GM21526 (cell line): ENCODE measurements around the gene TNFRSF11A.
A peak's percentile ranks its signal among the peaks of the same experiment; 100 is the strongest.

Experiments
- ATAC-seq: cut with Tn5 transposase; IDR thresholded peaks from one replicate; pipeline ENCODE4 v1.9.1; 2021; ENCODE audit warnings: moderate library complexity; ENCODE audit not compliant: unreplicated experiment, low FRiP score

Gene TNFRSF11A

DNA sequence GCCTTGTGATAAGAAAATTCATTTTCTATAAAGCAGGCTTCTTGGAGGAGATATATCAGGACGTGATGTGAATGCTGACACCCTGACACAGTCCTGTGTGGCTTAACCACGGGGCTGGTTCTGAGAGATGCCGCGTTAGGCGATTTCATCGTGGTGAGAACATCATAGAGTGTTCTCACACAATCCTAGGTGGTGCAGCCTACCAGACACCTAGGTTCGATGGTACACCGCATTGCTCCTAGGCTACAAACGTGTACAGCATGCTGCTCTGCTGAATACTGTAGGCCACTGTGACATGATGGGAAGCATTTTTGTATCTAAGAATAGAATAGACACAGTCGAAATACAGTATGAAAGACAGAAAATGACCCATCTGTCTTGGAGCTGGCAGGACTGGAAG, 82.5 kb downstream of the TNFRSF11A start:
- no peak for ATAC-seq

DNA sequence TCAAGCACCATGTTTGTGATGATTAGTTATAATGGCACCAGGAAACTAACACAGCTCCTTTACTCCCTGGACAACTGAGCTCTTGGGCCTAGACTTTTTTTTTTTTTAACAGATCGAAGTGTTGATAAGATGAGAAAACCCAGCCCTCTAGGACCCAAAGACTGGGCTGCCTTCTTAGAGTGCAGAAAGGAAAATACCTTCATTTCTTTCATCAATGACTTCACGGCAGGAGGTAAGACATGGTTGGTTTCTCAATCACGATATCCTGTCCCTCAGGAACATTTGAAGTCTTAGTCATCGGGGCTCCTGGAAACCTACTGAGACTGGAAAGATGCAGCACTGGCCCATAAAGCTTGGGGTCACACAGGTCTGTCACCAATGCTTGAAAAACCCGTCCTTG, 84.7 kb downstream of the TNFRSF11A start:
- no peak for ATAC-seq

DNA sequence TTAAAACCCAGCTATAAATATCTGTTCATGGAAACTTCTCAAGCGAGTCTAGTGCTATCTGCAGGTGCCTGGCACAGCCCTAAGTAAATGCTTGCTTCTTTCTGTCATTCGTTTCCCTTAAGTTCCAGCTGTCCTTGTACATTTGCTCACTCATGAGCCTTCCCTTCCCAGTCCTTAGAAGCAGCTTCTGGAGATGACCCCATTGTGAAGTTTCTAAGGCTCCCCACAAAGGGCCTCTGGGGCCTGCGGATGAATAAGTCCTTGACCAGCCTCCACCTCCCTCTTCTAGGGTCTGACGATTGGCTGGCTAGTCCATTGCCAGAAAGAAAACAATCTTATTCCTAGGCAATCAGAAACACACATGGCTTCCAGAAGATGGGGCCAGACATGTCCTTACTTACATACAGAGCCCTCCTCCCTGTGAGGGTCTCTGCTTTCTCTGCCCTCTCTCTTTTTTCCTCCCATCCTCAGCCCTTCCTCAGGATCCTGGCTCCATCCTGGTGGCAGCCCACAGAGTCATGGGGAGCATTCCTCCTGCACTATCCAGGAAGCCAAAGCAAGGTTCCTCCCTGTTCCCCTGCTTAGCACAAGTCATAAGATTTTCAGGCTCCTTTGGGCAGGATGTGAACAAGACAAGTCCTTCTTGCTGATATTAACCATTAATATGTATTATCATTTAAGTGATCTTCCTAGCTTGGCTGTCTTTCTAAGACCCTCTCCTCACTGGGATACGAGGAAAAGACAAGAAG, 87.3 kb downstream of the TNFRSF11A start:
- ATAC-seq: no peak

DNA sequence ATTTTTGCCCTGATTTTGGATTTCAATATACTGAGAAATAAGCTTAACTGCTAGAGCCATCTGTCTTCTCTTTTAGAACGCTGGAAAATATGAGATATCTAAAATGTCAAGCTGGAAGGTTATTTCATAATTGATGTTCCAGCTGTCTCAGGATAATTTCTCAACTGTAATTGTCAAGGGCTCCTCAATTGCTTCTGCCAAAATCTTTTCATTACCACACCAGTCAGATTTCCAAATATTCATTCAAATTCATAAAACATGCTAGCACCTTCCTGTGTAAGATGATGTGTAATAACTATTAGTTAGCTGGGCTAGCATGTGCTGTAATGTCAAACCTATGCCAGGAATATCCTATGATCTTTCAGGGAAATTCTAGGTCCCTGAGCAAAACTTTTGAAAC, 88.1 kb downstream of the TNFRSF11A start:
- no peak for ATAC-seq

DNA sequence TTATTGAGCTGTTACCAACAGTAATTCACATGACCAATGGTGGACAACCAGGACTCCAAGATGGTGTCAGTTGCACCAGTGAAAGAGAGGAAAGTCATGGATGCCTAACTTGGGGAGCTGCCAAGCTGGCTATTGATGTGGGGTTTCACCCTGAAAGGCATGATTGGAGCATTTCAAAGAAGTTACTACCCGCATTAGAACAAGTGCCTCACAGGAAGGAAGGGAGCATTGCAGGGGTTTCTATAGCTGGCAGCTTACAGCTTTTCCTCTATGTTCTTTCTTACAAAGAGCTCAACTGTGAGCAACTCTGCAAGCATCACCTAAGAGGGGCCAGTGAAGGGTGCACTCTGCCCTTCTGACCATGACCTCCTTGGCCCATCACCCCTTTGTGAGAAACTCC, 93.1 kb downstream of the TNFRSF11A start:
- no peak for ATAC-seq

DNA sequence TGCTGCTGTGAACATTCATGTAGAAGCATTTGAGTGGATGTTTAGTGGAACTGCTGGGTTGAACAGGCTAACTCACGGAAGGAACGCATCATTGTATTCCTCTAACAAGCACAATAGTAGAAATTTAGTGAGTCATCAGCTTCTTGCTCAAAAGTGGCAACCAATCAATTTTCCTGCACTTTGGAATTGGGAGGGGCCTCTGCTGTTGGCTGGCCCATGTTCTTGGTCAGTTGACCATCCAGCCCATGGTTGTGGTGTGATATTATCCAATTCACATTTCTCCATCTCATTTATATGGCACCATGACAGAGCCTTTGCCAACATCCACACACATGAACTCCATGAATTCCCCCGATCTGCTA, 95.0 kb downstream of the TNFRSF11A start:
- no peak for ATAC-seq

DNA sequence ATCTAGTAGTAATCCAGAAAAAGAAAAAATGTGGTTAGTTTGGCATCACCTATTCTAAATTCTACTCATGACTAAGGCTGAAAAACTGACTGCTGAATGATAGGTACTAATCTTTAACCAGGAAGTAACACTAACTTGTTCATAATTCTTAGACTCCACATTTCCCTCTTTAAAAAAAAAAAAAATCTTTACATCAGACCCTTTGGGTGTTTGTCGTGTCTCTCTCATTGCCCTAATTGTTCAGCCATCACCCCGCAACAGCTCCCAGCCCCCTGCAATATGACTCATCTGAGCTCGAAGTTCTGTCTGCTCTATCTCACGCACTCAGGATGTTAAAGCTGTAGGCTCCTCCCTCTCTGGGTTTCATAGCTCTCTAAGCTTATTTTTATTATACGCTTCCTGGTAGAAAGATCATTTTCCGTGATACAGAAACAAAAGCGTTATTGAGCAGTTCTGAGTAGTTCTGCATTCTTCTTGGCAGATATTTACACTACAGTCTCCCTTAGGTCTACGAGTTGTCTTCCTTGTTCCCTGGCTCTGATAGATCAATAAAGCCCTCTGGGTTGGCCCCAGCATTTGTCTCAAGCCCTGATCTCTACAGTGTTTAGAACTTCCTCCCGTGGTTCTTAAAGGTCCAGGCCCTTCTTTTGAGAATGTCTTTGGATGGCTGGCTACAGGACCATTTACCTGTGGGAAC, 95.6 kb downstream of the TNFRSF11A start:
- peak; percentile 87 for ATAC-seq

DNA sequence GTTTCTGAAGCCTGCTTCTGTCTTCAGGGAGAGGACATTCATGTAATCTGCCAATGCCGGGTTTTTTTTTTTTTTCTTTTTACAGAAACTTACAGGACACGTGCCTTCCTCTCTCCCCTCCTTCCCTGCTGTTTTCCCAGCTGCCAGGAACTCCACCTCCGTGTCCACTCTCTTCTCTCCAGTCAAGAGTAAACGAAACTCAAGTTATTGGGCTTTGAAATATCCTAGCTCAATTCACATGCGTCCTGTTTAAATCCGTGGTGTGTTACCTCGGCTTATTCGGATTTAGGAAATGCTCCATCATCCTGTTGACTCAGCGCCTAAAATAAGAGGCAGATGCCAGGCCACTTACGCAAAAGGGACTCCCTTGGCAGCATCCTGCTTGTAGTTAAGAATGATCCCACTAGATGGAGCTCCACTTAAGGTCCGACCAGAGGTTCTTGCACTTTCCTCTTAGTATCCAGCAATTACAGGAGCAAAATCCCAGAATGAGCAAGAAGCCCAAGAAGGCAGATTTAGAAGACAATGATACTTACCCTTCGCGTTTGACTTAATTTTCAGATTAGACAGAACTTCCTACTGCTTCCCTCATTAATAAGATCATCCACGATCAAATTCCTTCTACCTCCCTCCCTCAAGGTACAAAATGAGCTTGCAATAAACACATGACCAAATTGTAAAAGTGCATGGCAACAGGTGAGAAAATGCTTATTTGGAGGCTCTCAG, 100.5 kb downstream of the TNFRSF11A start:
- no peak for ATAC-seq

DNA sequence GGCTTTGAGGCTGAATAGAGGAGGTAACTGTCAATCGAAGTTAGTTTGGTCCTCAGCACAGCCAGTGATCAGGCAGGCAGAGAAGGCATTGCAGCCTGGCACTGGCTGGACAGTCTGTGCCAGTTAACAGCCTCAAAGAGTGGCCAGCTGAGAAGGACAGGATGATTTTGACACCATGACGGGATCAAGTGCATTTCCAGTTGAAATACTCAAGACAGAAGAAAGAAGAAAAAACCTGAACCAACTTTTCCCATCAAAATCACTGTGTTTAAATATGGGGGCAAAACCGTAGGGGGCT, 101.0 kb downstream of the TNFRSF11A start:
- no peak for ATAC-seq

DNA sequence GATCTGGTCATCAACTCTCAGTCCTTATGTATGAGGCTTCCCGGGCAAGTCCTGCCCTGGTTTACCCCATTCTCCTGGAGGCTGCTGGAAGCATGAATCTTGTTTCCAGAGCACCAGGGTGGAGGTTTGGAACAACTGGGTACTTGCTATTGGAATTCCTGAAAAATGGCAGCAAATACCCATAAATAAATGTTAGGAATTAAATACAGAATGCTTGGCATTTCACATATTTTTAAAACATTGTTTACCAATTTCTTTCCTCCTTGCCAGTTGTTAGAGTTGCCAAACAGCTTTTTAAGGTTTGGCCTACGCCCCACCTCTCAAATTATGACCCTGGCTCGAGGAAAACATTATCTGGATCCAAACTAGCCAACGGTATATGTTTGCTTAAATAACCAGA, 107.1 kb downstream of the TNFRSF11A start:
- no peak for ATAC-seq

DNA sequence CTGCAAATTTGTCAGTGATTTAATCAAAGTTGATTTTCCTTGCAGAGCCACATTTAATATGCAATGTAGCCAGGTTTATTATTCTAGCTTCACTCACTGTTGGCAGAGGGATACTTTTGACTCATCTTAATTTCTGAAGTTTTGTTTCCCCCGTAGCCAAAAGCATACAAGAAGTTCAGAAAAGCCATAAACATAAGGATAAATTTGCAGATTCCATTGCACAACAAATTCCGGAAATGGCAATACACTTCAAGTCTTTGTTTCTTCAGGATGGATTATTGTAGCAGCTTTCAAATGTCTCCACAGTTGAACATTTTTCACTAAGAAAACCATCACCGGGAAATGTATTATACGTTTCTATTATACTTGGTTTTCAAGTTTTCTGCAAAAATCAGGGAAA, 109.7 kb downstream of the TNFRSF11A start:
- no peak for ATAC-seq

DNA sequence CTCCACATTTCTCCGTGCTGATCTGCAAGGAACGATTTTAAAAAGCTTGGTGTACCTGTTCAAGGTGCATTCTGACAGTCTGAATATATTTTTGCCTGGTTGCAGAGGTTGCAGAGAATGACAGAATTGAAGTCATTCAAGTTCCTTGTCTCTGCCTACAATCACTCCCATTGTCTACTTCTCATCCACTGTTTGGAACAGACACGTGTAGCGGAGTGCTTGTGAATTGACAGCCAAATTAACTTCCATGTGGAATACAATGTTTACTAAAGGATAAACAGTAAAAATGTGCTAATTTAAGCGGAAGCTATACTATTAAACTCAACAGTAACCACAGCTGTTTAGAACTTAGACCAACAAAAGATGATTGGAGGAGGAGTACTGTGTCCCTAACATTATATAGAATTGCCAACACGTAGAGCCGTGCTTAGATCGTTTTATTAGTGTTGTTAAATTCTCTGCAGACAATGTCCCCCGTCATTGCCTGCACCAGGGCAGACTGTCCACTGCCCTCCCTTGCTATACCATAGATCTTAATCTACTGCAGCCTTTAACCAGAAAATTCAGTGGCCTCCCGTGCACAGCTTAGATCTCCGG, 110.4 kb downstream of the TNFRSF11A start:
- ATAC-seq: no peak

DNA sequence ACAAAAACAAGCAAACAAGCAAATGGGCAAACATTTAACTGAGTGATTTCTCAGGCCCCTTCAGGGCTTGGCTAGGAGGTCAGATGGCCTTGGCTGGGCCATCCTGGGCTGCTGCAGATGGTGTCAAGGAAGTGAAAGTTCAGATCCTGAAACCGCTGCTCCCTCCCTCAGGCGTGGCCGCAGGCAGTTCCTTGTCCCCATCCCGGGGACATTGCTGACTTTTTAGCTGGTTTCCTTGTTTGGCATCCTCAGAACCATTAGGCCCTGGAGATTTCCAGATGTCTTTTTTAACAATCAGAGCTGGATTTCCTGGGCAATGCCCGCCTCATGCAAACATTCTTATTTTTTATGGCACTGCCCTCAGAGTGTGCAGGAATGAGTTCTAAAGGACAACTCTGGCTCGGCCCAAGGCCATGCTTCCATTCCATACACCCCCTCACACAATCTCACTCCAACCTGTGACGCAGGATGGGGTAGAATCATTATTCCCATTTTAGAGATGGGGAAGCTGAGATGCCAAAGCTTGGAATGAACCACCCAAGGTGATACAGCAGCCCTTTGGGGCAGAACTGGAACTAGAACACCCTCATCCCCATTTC, 111.6 kb downstream of the TNFRSF11A start:
- ATAC-seq: no peak

DNA sequence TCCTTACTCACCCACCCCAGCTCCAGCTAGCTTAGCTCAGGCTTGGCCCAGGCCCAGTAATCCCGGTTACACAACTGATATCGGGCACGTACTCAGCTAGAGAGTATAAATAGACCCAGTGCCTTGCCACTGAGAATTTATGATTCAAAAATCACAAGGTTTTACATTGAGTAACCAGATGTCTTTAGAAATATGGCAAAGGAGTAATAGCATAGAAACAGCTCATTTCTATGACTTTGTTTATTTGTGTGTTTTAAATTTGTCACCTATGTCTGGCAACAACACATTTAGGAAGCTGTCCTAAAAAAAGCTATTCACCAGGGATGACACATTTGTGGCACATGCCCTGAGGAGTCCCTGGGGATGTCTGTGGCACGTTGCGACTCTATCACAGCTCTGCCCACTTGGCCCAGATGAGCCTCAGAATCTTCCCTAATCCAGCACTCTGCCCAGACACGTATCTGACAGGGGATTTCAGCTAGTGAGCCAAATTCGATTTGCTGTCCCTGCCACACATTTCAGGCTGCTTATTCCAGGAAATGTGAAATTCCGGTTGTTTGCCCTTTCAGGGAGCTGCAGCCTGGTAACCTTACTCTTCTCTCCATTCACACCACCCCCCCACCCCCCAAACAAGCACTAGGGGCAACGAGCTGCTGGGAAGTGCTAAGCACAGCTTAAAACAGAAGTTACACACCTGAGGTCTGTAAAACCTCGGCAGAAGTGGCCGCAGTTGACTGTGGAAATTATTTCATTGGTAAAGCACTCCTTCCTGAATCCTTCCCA, 112.3 kb downstream of the TNFRSF11A start:
- no peak for ATAC-seq

DNA sequence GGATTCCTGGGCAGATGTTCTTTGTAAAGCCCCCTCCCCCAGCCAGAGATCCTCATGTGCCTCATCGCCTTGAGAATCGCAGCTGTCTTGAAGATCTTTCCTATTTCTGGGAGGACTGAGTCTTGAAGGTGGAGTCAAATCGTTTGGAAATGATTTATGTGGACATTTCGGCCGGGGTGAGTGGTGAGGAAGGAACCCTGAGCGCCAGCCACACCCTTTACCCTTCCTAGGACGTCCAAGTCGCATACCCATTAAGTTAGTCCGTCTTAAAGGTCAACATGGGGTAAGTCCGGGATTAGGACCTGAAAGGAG, 112.9 kb downstream of the TNFRSF11A start:
- no peak for ATAC-seq

DNA sequence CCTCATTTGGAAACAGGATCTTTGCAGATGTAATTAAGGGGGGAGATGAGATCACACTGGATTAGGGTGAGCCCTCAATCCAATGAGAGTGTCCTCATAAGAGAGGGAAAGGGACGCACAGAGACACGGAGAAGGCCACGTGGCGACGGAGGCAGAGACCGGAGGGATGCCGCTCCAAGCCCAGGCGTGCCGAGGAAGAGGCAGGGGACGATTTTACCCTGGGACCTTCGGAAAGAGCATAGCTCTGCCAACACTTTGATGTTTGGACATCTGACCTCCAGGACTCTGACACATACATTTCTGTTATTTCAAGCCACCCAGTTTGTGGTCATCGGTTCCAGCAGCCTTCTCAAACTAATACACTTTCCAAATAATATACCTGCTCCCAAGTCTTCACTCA, 113.3 kb downstream of the TNFRSF11A start:
- ATAC-seq: no peak

DNA sequence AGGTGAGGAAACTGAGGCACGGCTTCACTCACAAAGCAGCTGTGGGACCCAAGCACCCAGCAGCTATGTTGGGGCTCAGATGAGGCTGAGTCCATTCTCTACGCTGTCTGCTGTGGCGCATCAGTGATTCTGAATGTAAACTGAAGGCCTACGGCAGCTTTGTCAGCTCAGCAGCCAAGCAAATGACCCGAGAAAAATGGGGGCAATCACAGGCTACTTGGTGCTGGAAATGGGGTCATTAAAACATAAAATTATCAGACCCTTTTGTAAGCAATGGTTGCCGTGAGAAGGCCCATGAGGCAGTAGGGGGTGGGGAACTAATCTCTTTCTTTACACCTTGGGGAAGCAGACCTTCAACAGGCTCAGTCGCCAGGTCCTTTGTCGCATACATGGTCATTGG, 113.8 kb downstream of the TNFRSF11A start:
- no peak for ATAC-seq
